Thoracic aorta (tissue), 2 donors: ENCODE data around the gene TNRC6C. TPM values are rescaled to one million over a fixed set of nuclear protein-coding genes. Genes with fewer than 3 reads are reported as not detected.
"Not testable (repeated sequence)": the region's sequence is repeated elsewhere in the genome, so short reads cannot be mapped to it uniquely, and the experiment has no call there.

Experiments
- ATAC-seq: fragments of 150-250 bp; one replicate; pipeline ENCODE4 v1.8.0; 2017; ENCODE audit warnings: low read depth; ENCODE audit not compliant: insufficient number of reproducible peaks, low FRiP score
- DNase-seq: peaks from one replicate; pipeline ENCODE4 v3.0.0-alpha.2; 2020; ENCODE audit warnings: low spot score
- H3K27ac ChIP-seq, 2 donors: fragments of 200-600 bp; sonication (generic); 1 replicate in 1 of 2; 2 replicates in 1 of 2; pipeline ENCODE4 v1.5.1; 2016; ENCODE audit warnings: mild to moderate bottlenecking in 2 of 2, moderate library complexity in 2 of 2
- H3K27me3 ChIP-seq: fragments of 200-600 bp; sonication (generic); replicated peaks from 2 replicates; pipeline ENCODE4 v1.6.0; 2016; ENCODE audit warnings: mild to moderate bottlenecking; ENCODE audit not compliant: insufficient read depth
- H3K36me3 ChIP-seq: fragments of 200-600 bp; sonication (generic); one replicate; pipeline ENCODE4 v1.5.1; 2016
- H3K4me1 ChIP-seq, 2 donors: fragments of 200-600 bp; sonication (generic); 1 replicate in 1 of 2; 2 replicates in 1 of 2; pipeline versions ENCODE4 v1.5.1 to v1.6.0; 2016; ENCODE audit warnings: low read depth in 2 of 2, mild to moderate bottlenecking in 1 of 2; ENCODE audit not compliant: control insufficient read depth in 1 of 2
- H3K4me3 ChIP-seq: fragments of 200-600 bp; sonication (generic); 2 replicates; pipeline ENCODE4 v1.5.1; 2016; ENCODE audit warnings: mild to moderate bottlenecking
- H3K9me3 ChIP-seq: fragments of 200-600 bp; sonication (generic); 2 replicates; pipeline ENCODE4 v1.5.1; 2016
- CTCF ChIP-seq: fragments of 200-600 bp; sonication (generic); IDR thresholded peaks from one replicate; pipeline ENCODE4 v1.5.1; 2019; ENCODE audit warnings: antibody characterized with exemption
- total RNA-seq, 2 donors: library from RNA; depleted of rRNA; stranded (reverse); fragments of >200 nt; gene quantifications; one replicate each; pipeline versions ENCODE4 v1.1.0 to v1.2.3, GENCODE V29; 2016

Gene TNRC6C
- total RNA-seq, 2 donors from 2014 or later, result 27.8 to 41.1 TPM

GRCh38 chr17:78137392-78138203 is 179.1 kb downstream of the TNRC6C start:
- Histone ChIP-seq H3K36me3 (no peaks in the 10 kb centered on the region), H3K4me1 (peaks cover 0 to 3% of the 10 kb centered on the region in 2 donors), H3K9me3 (no peaks in the 10 kb centered on the region), H3K4me3 (no peak overlapping the region), H3K27ac (no peak overlapping the region), H3K27me3 (no peaks in the 10 kb centered on the region)
- TF ChIP-seq CTCF, result no peak
- ATAC-seq (no peak), DNase-seq (no peak)

DNA sequence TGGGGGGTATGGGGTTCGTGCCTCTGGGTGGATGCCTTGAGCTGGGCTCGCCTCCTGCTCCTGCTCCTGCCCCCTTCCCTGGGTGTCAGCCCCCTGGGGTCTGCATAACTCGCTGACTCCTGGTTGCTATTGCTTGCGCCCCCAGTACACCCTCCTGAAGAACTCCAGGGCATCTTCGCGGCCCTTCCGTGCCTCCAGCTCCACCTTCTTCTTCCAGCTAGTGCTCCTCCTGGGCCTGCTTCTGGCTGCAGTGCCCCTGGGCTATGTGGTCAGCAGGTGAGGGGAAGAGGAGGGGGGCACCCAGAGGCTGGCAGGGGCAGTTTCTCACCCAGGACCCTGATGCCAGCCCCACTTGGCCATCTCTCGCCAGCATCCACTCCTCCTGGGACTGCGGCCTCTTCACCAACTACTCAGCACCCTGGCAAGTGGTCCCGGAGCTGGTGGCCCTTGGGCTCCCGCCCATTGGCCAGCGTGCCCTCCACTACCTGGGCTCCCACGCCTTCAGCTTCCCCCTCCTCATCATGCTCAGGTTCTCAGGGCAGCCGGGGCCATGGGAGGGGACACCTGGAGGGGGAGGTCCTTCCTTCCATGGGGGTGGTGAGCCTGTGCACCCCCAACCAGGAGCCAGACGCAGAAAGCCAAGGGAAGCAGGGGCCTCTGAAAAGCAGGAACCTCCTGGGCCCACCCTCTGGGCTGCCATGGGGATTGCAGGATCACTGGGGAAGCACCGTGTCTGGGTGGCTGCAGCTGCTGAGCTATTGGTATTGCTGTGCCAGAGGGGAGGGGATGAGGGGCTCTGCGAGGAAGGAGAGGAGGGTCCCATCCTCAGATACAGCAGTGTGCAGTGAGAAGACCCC is 179.9 kb downstream of the TNRC6C start:
- Histone ChIP-seq H3K27me3 (no peaks in the 10 kb centered on the region), H3K4me1 (no peaks in the 10 kb centered on the region), H3K4me3 (no peak overlapping the region), H3K36me3 (no peaks in the 10 kb centered on the region), H3K27ac (no peak overlapping the region), H3K9me3 (no peaks in the 10 kb centered on the region)
- no peak for TF ChIP-seq CTCF
- no peak for DNase-seq
- ATAC-seq, result no peak

DNA sequence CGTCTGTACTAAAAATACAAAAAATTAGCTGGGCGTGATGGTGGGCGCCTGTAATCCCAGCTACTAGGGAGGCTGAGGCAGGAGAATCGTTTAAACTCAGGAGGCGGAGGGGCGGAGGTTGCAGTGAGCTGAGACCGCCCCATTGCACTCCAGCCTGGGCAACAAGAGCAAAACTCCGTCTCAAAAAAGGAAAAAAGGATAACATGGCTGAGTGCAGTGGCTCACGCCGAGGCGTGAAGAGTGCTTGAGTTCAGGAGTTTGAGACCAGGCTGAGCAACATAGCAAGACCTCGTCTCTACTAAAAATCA is 181.3 kb downstream of the TNRC6C start:
- not testable (repeated sequence) for H3K9me3 ChIP-seq, H3K4me3 ChIP-seq, ATAC-seq, H3K27ac ChIP-seq, DNase-seq, H3K27me3 ChIP-seq, H3K36me3 ChIP-seq
- H3K4me1 ChIP-seq, result peaks cover 9 to 12% of the 10 kb centered on the region in 2 donors

- no peak overlapping the region for H3K4me3 ChIP-seq
- H3K27me3 ChIP-seq, result no peaks in the 10 kb centered on the region
- TF ChIP-seq CTCF, result no peak
- DNase-seq (peak; percentile 48), ATAC-seq (no peak)
- no peak overlapping the region for H3K27ac ChIP-seq
- H3K9me3 ChIP-seq, result no peaks in the 10 kb centered on the region
- H3K4me1 ChIP-seq, result peaks cover 15 to 18% of the 10 kb centered on the region in 2 donors
- no peaks in the 10 kb centered on the region for H3K36me3 ChIP-seq
Measured at GRCh38 chr17:78140169-78141051, 181.9 kb downstream of the TNRC6C start.

GRCh38 chr17:78141437-78142118 is 183.1 kb downstream of the TNRC6C start:
- H3K4me3 ChIP-seq, result no peak overlapping the region
- H3K4me1 ChIP-seq, result peaks cover 15 to 19% of the 10 kb centered on the region in 2 donors
- no peak overlapping the region for H3K27ac ChIP-seq
- TF ChIP-seq CTCF, result no peak
- no peaks in the 10 kb centered on the region for H3K36me3 ChIP-seq
- no peaks in the 10 kb centered on the region for H3K9me3 ChIP-seq
- no peaks in the 10 kb centered on the region for H3K27me3 ChIP-seq
- ATAC-seq (no peak), DNase-seq (no peak)
